ENCODE results near the gene MYOG. TPM values are rescaled to one million over a fixed set of nuclear protein-coding genes. Genes with fewer than 3 reads are reported as not detected.

MYOG gene
- total and polyA plus RNA-seq, 11 donors: not detected

- peaks cover 0 to 28% (median 10%) of the 10 kb centered on the region in 12 donors for H3K4me1 ChIP-seq
- no peak overlapping the region for H3K27ac ChIP-seq
- TF ChIP-seq POLR2A (IDR thresholded peaks at IDR 0.05): no peak
- no peak for TF ChIP-seq CTCF (IDR thresholded peaks at IDR 0.05)
- DNase-seq (no peak), ATAC-seq (no peak)
- H3K36me3 ChIP-seq: peaks cover 0 to 11% (median 0%) of the 10 kb centered on the region in 9 donors
- WGBS, 4 donors: 85 to 91% (median 86%) methylated on average over 5 of the region's 5 CpGs
- intact Hi-C loops (cut with DNase I): no loop called here
- no peaks in the 10 kb centered on the region for H3K27me3 ChIP-seq
- no peak overlapping the region for H3K4me3 ChIP-seq
- no peaks in the 10 kb centered on the region for H3K9me3 ChIP-seq
Observed at GRCh38 chr1:203054642-203055041, 31.2 kb downstream of the MYOG start.

- H3K4me1 ChIP-seq: peaks cover 0 to 24% (median 10%) of the 10 kb centered on the region in 12 donors
- intact Hi-C loops (cut with DNase I): no loop called here
- DNase-seq (no peak), ATAC-seq (no peak)
- TF ChIP-seq POLR2A (IDR thresholded peaks at IDR 0.05): no peak
- TF ChIP-seq CTCF (IDR thresholded peaks at IDR 0.05): no peak
- H3K9me3 ChIP-seq: no peaks in the 10 kb centered on the region
- H3K4me3 ChIP-seq: no peak overlapping the region
- H3K27ac ChIP-seq: no peak overlapping the region
- H3K36me3 ChIP-seq: peaks cover 0 to 11% (median 0%) of the 10 kb centered on the region in 9 donors
- WGBS, 4 donors: 65 to 81% (median 74%) methylated on average over 1 of the region's 1 CpG
- H3K27me3 ChIP-seq: no peaks in the 10 kb centered on the region
Observed at GRCh38 chr1:203054184-203054583, 31.6 kb downstream of the MYOG start.

GRCh38 chr1:203052601-203053000 lies 33.2 kb downstream of the MYOG start:
- H3K4me1 ChIP-seq: peaks cover 0 to 14% (median 8%) of the 10 kb centered on the region in 12 donors
- intact Hi-C loops (cut with DNase I): no loop called here

GRCh38 chr1:203051841-203052324 lies 33.9 kb downstream of the MYOG start:
- ATAC-seq (no peak), DNase-seq (no peak)
- intact Hi-C loops (cut with DNase I): no loop called here
- 47 to 69% (median 66%) methylated on average over 17 to 20 of the region's 20 CpGs for WGBS, 4 donors
- no peak overlapping the region for H3K27ac ChIP-seq
- no peaks in the 10 kb centered on the region for H3K27me3 ChIP-seq
- peaks cover 0 to 13% (median 4%) of the 10 kb centered on the region in 12 donors for H3K4me1 ChIP-seq
- H3K9me3 ChIP-seq: no peaks in the 10 kb centered on the region
- no peak overlapping the region for H3K4me3 ChIP-seq
- H3K36me3 ChIP-seq: peaks cover 0 to 18% (median 0%) of the 10 kb centered on the region in 9 donors
- TF ChIP-seq CTCF (IDR thresholded peaks at IDR 0.05): no peak
- TF ChIP-seq POLR2A (IDR thresholded peaks at IDR 0.05): no peak

More at GRCh38 chr1:203052601-203053000, 33.2 kb downstream of the MYOG start:
- TF ChIP-seq CTCF (IDR thresholded peaks at IDR 0.05) (no peak), POLR2A (IDR thresholded peaks at IDR 0.05) (no peak)
- no peak for ATAC-seq
- H3K36me3 ChIP-seq: peaks cover 0 to 12% (median 0%) of the 10 kb centered on the region in 9 donors
- no peak overlapping the region for H3K4me3 ChIP-seq
- DNase-seq: no peak
- no peak overlapping the region for H3K27ac ChIP-seq
- no peaks in the 10 kb centered on the region for H3K9me3 ChIP-seq
- no peaks in the 10 kb centered on the region for H3K27me3 ChIP-seq
- WGBS, 4 donors: 87 to 96% (median 94%) methylated on average over 3 of the region's 3 CpGs

Measured in heart left ventricle (tissue), 16 donors.